PC-9 (cell line): ENCODE results near the gene ELF4.

ENCODE experiments used
- EZH2 ChIP-seq: fragments of 200-600 bp; sonication (generic); IDR thresholded peaks from 2 replicates; pipeline ENCODE4 v1.8.0; 2017; ENCODE audit warnings: antibody characterized with exemption, low read depth
- TF ChIP-seq, protein P1 (sequence below): fragments of 200-600 bp; sonication (generic); conservative IDR thresholded peaks from 2 replicates; pipeline ENCODE4 v1.6.1; 2017; ENCODE audit warnings: mixed run types, antibody characterized with exemption, mild to moderate bottlenecking, moderate library complexity

DNA sequence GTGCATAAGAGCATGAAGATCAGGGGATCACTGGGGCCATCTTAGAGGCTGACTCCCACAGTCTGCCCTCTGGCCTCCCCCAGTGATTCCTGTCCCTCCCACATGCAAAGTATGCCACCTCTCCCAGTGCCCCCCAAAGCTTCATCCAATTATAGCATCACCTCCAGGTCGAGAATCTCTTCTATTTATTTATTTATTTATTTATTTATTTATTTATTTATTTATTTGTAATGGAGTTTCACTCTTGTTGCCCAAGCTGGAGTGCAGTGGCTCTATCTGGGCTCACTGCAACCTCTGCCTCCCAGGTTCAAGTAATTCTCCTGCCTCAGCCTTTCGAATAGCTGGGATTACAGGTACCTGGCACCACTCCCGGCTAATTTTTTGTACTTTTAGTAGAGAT lies 77.7 kb downstream of the ELF4 start:
- TF ChIP-seq, protein P1, sequence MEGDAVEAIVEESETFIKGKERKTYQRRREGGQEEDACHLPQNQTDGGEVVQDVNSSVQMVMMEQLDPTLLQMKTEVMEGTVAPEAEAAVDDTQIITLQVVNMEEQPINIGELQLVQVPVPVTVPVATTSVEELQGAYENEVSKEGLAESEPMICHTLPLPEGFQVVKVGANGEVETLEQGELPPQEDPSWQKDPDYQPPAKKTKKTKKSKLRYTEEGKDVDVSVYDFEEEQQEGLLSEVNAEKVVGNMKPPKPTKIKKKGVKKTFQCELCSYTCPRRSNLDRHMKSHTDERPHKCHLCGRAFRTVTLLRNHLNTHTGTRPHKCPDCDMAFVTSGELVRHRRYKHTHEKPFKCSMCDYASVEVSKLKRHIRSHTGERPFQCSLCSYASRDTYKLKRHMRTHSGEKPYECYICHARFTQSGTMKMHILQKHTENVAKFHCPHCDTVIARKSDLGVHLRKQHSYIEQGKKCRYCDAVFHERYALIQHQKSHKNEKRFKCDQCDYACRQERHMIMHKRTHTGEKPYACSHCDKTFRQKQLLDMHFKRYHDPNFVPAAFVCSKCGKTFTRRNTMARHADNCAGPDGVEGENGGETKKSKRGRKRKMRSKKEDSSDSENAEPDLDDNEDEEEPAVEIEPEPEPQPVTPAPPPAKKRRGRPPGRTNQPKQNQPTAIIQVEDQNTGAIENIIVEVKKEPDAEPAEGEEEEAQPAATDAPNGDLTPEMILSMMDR: no peak
- TF ChIP-seq EZH2: no peak
